ENCODE results near the gene NNAT. TPM values are rescaled to one million over a fixed set of nuclear protein-coding genes. Genes with fewer than 3 reads are reported as not detected.

The NNAT gene
- total and polyA plus RNA-seq, 2 of the 8 experiments (the other 6 are each of a cell fraction or from before 2014, with no cell fraction given) = 66.8 to 175 TPM

DNA sequence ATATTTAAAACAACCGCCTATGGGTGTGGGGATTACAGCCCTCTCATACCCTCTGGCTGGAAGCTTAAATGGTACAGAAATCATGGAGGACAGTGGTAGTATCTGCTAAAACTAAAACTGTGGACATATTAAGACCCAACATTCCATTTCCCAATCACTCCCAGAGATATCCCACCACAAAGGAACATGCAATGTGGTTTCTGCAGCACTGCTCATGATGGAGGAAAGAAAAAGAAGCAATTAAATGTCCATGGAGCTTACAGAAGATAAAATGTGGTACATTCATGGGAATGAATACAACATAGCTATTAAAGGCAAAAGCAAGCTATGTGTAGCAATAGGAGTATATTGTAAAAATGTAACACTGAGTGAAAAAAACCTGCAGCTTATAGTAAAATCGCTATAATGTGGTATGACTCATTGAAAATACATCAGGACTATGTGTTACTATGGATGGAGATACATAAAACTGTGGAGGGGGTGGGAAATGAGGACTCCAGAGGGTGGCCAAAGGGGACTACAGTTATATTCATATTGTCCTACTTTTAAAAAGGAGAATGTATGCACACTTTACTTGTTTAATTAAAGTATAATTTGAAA is 22.9 kb upstream of the NNAT start:
- H2AFZ ChIP-seq (ENCODE audit: low read length) = no peak overlapping the region
- no peaks in the 10 kb centered on the region for H3K4me1 ChIP-seq (replicated peaks in 1 of 4; ENCODE audit: control insufficient read depth in 3 of 4, insufficient read depth in 4 of 4, low read length in 3 of 4)
- no peak overlapping the region for H3K23ac ChIP-seq (ENCODE audit: insufficient read length)
- no peak overlapping the region for H3K4me3 ChIP-seq (ENCODE audit: extremely low read depth in 1 of 4, insufficient read depth in 2 of 4, low read depth in 3 of 4, low read length in 4 of 4)
- ChIA-PET POLR2A (ENCODE audit: partially characterized antibody) (interaction anchor here (12.4 kb wide), 1 partner anchor 7 kb away, joined by 106 read pairs; no protein-coding TSS in a partner anchor), CTCF (ENCODE audit: partially characterized antibody) (interaction anchor here (0.6 to 1.3 kb wide), 2 partner anchors 176 to 420 kb away, joined by 3 read pairs; no protein-coding TSS in a partner anchor)
- no peak overlapping the region for H2BK15ac ChIP-seq (ENCODE audit: low read length)
- no peak overlapping the region for H2BK5ac ChIP-seq (ENCODE audit: low read depth, low read length)
- no peak overlapping the region for H4K8ac ChIP-seq (ENCODE audit: extremely low read depth, insufficient read depth, low read length)
- 89% methylated on average over 2 of the region's 2 CpGs; no CpG with 5 or more reads in 1 of the 2 experiments for WGBS, 2 experiments (ENCODE audit: extremely low coverage in 1 of 2, insufficient coverage in 1 of 2, insufficient read length in 1 of 2, insufficient replicate concordance in 2 of 2, low coverage in 1 of 2, low lambda C conversion rate in 2 of 2, missing lambda C conversion rate in 1 of 2)
- H2BK20ac ChIP-seq (ENCODE audit: low read length) = no peak overlapping the region
- H3K9ac ChIP-seq (replicated peaks in 1 of 4; ENCODE audit: extremely low read depth in 1 of 4, low read depth in 3 of 4, low read length in 3 of 4) = no peak overlapping the region
- no peaks in the 10 kb centered on the region for H3K27me3 ChIP-seq (replicated peaks in 1 of 4; ENCODE audit: control insufficient read depth in 3 of 4, extremely low read depth in 1 of 4, insufficient read depth in 3 of 4, low read length in 3 of 4)
- H3K23me2 ChIP-seq (ENCODE audit: low read depth, low read length) = no peaks in the 10 kb centered on the region; the same call in 1 of the 2 replicates
- no peak for DNase-seq (ENCODE audit: low read depth in 1 of 2, low spot score in 2 of 2)
- no peak overlapping the region for H3K4ac ChIP-seq (replicated peaks; ENCODE audit: insufficient read length, low read depth, low read length)
- H2BK12ac ChIP-seq (ENCODE audit: low read depth, low read length) = no peak overlapping the region
- H4K91ac ChIP-seq (replicated peaks; ENCODE audit: insufficient read length, low read length) = no peak overlapping the region
- H4K20me1 ChIP-seq (replicated peaks in 1 of 2; ENCODE audit: control insufficient read depth in 1 of 2, insufficient read depth in 2 of 2, low read length in 2 of 2) = no peaks in the 10 kb centered on the region
- no peak overlapping the region for H3K14ac ChIP-seq (ENCODE audit: insufficient read length)
- no peak overlapping the region for H3K4me2 ChIP-seq (ENCODE audit: insufficient read depth in 1 of 2, low read depth in 2 of 2, low read length in 2 of 2)
- no peak overlapping the region for H2BK120ac ChIP-seq (replicated peaks; ENCODE audit: low read depth, low read length)
- no peaks in the 10 kb centered on the region for H3K36me3 ChIP-seq (ENCODE audit: control insufficient read depth in 2 of 4, insufficient read depth in 4 of 4, low read length in 3 of 4)
- no peak overlapping the region for H4K5ac ChIP-seq (ENCODE audit: insufficient read length, low read depth, low read length)
- H2AK5ac ChIP-seq (ENCODE audit: low read depth, low read length) = no peak overlapping the region
- no peak overlapping the region for H3K27ac ChIP-seq (ENCODE audit: low read depth, low read length)
- no peaks in the 10 kb centered on the region for H3K79me2 ChIP-seq (ENCODE audit: control insufficient read depth in 1 of 2, insufficient read depth in 2 of 2, low read length in 2 of 2)
- FAIRE-seq = no peak
- no peaks in the 10 kb centered on the region for H3K9me3 ChIP-seq (ENCODE audit: insufficient read depth in 2 of 2, low read depth in 1 of 2, low read length in 1 of 2)
- H3K56ac ChIP-seq (replicated peaks; ENCODE audit: insufficient read length, low read depth, low read length) = no peak overlapping the region
- no peak overlapping the region for H3K18ac ChIP-seq (ENCODE audit: extremely low read depth, low read length)
- H3K79me1 ChIP-seq (ENCODE audit: low read depth, low read length) = no peaks in the 10 kb centered on the region
- TF ChIP-seq, protein P1, sequence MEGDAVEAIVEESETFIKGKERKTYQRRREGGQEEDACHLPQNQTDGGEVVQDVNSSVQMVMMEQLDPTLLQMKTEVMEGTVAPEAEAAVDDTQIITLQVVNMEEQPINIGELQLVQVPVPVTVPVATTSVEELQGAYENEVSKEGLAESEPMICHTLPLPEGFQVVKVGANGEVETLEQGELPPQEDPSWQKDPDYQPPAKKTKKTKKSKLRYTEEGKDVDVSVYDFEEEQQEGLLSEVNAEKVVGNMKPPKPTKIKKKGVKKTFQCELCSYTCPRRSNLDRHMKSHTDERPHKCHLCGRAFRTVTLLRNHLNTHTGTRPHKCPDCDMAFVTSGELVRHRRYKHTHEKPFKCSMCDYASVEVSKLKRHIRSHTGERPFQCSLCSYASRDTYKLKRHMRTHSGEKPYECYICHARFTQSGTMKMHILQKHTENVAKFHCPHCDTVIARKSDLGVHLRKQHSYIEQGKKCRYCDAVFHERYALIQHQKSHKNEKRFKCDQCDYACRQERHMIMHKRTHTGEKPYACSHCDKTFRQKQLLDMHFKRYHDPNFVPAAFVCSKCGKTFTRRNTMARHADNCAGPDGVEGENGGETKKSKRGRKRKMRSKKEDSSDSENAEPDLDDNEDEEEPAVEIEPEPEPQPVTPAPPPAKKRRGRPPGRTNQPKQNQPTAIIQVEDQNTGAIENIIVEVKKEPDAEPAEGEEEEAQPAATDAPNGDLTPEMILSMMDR (IDR thresholded peaks at IDR 0.05; ENCODE audit: control extremely low read depth in 1 of 3, insufficient read depth in 1 of 3, low read depth in 1 of 3, low read length in 3 of 3) = no peak
- no peak for TF ChIP-seq RNF2 (IDR thresholded peaks at IDR 0.05; ENCODE audit: borderline replicate concordance, low read depth, low read length, missing control alignments, poor library complexity, severe bottlenecking)
- no peak for TF ChIP-seq FOSL1 (IDR thresholded peaks at IDR 0.05; ENCODE audit: insufficient read depth, low read depth, low read length)
- TF ChIP-seq SIN3A (conservative IDR thresholded peaks at IDR 0.05 in 1 of 2, IDR thresholded peaks at IDR 0.05 in 1 of 2; ENCODE audit: low read depth in 1 of 2, low read length in 2 of 2) = no peak
- TF ChIP-seq POLR2AphosphoS5 (IDR thresholded peaks at IDR 0.05; ENCODE audit: low read depth, low read length) = no peak
- TF ChIP-seq RXRA (IDR thresholded peaks at IDR 0.05; ENCODE audit: insufficient read depth, low read depth, low read length) = no peak
- TF ChIP-seq CTBP2 (IDR thresholded peaks at IDR 0.05; ENCODE audit: borderline replicate concordance, insufficient read depth, insufficient read length, low read length) = no peak
- no peak for TF ChIP-seq ASH2L (IDR thresholded peaks at IDR 0.05; ENCODE audit: low read length)
- no peak for TF ChIP-seq RAD21 (IDR thresholded peaks at IDR 0.05 in 1 of 2, conservative IDR thresholded peaks at IDR 0.05 in 1 of 2; ENCODE audit: low read depth in 2 of 2, low read length in 2 of 2)
